ENCODE data around the gene FBXO40. TPM values are rescaled to one million over a fixed set of nuclear protein-coding genes. Genes with fewer than 3 reads are reported as not detected.

Gene FBXO40
- total and polyA plus RNA-seq, 2 of the 8 experiments (the other 6 are each of a cell fraction or from before 2014, with no cell fraction given) = 0.03 TPM; not detected in 1

DNA sequence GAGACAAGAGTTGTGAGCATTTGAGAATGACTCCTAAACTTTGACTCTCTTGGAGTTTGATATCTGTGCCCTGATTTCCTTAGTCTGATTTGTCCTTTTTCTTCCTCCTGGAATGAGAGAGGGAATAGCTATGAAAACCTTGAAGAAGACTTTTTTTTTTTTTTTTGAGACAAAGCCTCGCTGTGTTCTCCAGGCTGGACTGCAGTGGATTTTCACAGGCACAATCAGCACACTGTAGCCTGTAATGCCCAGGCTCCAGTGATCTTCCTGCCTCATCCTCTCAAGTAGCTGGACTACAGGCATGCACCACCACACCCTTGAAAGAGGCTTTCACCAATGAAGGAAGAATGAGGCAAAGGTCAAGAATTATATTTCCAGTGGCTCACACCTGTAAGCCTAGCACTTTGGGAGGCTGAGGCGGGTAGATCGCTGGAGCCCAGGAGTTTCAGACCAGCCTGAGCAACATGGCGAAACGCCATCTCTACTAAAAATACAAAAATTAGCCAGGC lies 35.7 kb upstream of the FBXO40 start (continued):
- TF ChIP-seq CHD1 (IDR thresholded peaks at IDR 0.05; ENCODE audit: low read depth, low read length) (no peak), TAF7 (optimal IDR thresholded peaks at IDR 0.05; ENCODE audit: borderline replicate concordance, low read depth, low read length) (no peak), CEBPB (IDR thresholded peaks at IDR 0.05; ENCODE audit: low read depth, low read length) (no peak), E2F6 (IDR thresholded peaks at IDR 0.05) (no peak), POLR2AphosphoS5 (IDR thresholded peaks at IDR 0.05; ENCODE audit: low read depth, low read length) (no peak), RFX5 (IDR thresholded peaks at IDR 0.05; ENCODE audit: borderline replicate concordance, low read depth, low read length) (no peak)
